Sigmoid colon (tissue), 3 donors: ENCODE results near the gene PPP2R2C.

Source experiments
- POLR2A ChIP-seq, 2 donors: fragments of 450-650 bp; IDR thresholded peaks; one replicate each; pipeline ENCODE4 v1.6.1; 2016; ENCODE audit warnings: antibody characterized with exemption in 2 of 2, mild to moderate bottlenecking in 2 of 2, moderate library complexity in 2 of 2
- TF ChIP-seq, protein P1 (sequence below), 4 experiments: fragments of 450-650 bp in 3 of 4; fragments of 200-600 bp in 1 of 4; IDR thresholded peaks; one replicate each; pipeline ENCODE4 v1.5.1; 2016 to 2019; ENCODE audit warnings: antibody characterized with exemption in 4 of 4, mild to moderate bottlenecking in 3 of 4, moderate library complexity in 2 of 4

GRCh38 chr4:6478546-6479220, 6.3 kb upstream of the PPP2R2C start:
- TF ChIP-seq, protein P1, sequence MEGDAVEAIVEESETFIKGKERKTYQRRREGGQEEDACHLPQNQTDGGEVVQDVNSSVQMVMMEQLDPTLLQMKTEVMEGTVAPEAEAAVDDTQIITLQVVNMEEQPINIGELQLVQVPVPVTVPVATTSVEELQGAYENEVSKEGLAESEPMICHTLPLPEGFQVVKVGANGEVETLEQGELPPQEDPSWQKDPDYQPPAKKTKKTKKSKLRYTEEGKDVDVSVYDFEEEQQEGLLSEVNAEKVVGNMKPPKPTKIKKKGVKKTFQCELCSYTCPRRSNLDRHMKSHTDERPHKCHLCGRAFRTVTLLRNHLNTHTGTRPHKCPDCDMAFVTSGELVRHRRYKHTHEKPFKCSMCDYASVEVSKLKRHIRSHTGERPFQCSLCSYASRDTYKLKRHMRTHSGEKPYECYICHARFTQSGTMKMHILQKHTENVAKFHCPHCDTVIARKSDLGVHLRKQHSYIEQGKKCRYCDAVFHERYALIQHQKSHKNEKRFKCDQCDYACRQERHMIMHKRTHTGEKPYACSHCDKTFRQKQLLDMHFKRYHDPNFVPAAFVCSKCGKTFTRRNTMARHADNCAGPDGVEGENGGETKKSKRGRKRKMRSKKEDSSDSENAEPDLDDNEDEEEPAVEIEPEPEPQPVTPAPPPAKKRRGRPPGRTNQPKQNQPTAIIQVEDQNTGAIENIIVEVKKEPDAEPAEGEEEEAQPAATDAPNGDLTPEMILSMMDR (IDR thresholded peaks at IDR 0.05) = no peak
- no peak for TF ChIP-seq POLR2A (IDR thresholded peaks at IDR 0.05)
